Measurements from ENCODE around the gene GDF10.

GDF10 gene

DNA sequence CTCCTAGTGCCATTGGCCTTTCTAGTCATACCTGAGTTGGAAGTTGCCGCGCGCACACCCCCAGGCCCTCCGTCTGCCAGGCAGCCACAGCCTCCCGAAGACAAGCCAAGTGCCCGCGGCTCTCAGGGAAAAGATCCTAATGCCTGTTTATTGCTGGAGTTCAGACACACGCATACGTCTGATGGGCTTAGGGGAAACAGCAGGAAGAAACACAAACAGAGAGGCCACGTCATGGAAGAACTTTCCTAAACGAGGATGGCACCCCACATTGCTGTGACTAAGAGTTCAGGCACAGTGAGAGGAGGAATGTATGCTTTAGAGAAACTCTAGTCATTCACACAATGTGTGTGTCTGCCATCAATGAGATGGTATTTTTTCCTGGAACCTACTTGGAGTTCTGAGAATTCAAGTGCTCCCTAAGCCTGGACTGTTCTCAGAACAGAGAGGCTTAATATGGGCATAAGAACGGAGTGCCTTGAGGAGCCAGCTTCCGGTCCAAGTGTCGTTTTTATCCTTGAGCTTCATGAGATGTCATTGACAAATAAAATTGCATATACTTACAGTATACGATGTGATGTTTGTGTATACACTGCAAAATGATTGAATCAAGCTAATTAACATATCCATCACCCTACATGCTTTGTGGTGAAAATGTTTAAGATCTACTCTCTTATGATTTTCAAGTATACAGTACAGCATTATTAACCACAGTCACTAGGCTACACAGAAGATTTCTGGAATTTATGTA lies 36.6 kb downstream of the GDF10 start:
- DNase-seq: no peak

DNA sequence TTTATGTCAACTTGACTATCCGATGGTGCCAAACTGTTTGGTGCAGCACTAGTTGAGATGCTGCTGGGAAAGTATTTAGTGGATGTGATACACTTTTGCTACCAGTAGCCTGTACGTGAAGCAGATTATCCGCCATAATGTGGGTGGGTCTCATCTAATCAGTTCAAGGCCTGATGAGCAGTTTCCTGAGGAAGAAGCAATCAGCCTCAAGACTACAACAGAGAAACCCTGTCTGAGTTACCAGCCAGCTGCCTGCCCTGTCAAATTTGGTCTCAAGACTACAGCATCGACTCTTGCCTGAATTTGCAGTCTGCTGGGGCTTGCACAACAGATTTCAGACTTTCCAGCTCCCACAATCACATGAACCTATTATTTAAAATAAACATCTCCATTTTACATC lies 37.3 kb downstream of the GDF10 start:
- DNase-seq: no peak

DNA sequence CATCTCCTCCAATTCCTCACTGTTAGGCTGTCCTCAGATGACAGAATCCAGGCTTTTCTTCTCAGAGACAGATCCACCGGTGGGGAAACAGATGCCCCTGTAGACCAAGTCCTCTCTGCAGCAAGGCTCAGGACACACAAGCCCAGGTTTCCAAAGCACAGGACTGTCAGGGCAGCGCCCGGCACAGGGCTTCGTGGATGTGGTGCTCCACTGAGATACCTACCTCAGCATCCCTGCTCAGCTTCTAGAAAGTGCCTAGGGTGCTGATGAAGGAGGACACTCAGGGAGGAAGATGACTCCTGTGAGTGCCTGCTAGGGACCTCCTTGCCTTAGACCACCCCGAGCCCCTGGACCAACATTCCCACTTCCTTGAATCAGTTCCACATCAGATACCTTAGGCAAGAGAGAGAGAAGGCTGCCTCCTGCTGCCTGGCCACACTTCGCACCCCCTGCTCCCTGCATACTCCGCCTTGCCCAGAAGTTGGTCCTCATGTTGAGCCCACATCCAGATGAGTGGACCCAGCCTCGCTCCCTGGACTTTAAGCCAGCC lies 39.3 kb downstream of the GDF10 start:
- DNase-seq: no peak

DNA sequence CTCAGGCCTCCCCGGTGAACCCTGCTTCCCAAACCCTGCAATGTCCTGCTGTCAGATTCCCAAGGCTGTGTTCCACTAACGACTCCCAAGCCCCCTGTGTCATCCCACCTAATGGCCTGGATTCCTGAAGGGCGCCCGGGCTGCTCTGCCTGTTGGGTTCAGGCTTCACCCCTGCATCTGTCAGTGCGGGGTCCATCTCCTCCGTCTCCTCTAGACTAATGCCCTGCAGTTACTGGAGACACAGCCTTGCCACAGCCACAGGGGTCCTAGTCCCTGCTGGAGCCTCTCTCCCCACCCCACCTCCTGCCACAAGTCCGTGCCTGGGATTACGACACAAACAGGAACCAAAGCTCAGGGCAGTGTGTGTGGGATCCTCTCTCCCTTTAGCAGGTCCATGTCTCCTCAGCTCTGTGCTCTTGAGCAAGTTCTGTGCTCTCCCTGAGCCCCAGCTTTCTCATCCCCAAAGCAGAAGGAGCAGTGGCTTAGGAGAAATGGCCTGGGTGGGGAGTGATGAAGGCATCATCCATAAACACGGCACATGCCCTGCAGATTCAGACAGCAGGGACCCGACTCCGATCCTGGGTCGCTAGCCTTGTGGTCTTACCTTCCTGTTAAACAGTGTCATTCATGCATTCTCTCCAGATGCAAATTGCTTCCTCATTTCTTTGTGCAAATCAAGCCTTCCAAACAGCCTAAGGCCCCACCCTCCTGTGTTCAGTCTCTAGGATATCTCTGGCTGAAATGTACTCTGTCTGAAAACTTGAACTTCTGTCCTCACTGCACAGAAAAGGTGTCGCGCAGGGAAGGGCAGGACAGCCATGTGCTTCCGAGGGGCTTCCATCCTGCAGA lies 40.0 kb downstream of the GDF10 start:
- no peak for DNase-seq

DNA sequence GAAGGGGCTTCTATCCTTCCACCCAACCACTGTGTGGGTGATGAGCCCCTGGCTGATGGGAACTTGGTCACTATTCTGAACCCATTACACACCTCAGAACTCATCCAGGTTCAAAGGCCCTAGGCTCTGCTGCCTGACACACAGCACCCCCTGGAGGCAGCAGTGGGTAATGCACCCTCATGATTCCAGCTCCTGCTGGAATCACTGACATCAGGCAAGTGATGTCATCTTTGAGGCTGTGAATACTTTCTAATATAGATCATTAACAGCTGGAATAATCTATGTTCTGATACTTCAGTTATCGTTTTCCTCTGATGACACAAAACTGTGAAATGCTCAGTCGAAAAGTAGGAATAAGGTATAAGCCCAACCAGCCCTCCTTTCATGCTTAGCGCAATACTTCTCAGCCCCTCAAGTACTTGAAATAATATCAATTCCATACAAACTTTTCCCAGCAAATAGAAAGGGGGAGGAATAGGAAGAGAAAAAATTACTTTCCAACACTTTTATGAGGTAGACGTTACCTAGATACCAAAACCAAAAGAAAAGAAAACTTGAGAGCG lies 40.7 kb downstream of the GDF10 start:
- DNase-seq: peak; percentile 78

DNA sequence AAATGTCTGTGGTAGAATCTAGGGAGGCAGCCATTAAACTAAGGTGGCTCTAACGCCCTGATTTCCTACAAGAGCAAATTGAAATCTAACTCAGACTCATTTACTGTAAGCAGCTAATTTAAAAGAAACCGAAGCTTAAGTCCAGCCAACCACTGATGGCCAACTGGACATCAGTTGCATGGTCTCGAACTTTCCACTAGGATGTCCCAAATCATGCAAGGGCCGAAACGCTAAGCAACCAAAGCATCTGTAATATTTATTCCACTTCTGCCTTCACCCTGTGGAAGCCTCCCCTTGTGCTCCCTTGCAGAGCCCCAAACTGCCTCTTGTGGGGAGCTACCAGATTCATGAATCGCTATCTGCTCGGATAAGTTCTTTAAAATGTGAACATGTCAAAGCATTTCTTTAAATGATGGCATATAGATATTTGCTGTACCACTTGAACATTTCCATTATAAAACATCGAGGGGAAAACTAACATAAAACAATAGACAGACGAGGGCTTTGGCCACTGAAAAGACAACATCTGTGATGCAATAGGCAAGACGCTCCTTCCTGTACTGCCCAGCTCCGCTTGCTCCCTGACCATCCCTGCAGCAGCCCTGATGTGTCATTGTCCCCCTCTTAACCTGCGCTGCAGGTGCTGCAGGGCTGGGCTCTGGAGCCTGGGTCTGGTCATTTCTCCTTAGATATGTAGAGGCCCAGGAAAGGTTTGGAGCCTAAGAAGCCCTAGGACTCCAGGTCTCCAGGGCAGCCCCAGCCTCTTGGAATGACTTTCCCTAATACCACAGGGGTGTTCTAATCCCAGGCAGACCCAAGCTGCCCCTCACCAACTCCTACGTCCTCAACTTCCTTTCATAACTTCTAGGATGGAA lies 45.2 kb downstream of the GDF10 start:
- DNase-seq: no peak

DNA sequence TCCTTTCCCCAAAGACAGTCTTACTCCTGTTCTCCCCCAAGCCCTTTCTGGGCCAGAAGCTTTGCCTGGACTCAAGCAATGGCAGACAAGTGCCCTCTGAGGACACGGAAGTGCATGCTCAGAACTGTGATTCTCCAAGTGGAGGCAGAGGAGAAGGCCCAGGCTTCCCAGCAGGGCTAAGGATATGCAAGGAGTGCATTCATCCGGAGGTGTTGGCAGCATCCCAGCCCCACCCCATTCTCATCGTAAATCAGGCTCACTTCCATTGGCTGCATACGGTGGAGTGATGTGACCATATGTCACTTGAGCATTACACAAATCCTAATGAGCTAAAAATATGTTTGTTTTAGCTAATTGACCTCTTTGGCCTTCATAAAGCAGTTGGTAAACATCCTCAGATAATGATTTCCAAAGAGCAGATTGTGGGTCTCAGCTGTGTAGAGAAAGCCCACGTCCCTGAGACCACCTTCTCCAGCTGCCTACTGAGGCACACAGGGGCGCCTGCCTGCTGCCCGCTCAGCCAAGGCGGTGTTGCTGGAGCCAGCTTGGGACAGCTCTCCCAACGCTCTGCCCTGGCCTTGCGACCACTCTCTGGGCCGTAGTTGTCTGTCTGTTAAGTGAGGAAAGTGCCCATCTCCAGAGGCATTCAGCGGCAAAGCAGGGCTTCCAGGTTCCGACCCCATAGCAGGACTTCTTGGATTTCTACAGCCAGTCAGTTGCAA lies 46.7 kb downstream of the GDF10 start:
- DNase-seq: no peak

DNA sequence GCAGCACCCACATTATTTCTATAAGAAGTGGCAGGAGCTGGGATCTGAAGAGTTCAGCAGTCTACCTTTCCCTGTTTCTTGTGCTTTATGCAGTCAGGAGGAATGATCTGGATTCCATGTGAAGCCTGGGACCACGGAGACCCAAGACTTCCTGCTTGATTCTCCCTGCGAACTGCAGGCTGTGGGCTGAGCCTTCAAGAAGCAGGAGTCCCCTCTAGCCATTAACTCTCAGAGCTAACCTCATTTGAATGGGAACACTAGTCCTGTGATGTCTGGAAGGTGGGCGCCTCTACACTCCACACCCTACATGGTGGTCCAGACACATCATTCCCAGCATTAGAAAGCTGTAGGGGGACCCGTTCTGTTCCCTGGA lies 47.3 kb downstream of the GDF10 start:
- no peak for DNase-seq

DNA sequence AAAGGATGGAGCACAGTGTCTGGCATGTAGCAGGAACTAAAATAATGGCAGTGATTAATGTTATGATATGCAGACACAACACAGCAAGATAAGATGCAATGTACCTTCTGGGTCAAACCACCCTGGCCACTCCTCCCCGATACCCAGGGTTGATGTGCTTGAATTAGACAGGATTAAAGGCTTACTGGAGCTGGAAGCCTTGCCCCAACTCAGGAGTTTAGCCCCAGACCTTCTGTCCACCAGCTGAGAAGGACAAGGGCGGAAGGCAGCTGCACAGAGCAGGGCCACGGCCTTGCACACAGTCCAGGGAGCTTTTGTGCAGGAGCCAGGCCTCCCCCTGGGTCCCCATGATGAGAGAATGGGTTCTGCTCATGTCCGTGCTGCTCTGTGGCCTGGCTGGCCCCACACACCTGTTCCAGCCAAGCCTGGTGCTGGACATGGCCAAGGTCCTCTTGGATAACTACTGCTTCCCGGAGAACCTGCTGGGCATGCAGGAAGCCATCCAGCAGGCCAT lies 48.2 kb downstream of the GDF10 start, which contains the start of gene RBP3:
Gene RBP3, plus strand, starts transcription at position 226 of the 514 bp plus-strand sequence. Its CDS starts 122 bp downstream, at position 348.
- no peak for DNase-seq

DNA sequence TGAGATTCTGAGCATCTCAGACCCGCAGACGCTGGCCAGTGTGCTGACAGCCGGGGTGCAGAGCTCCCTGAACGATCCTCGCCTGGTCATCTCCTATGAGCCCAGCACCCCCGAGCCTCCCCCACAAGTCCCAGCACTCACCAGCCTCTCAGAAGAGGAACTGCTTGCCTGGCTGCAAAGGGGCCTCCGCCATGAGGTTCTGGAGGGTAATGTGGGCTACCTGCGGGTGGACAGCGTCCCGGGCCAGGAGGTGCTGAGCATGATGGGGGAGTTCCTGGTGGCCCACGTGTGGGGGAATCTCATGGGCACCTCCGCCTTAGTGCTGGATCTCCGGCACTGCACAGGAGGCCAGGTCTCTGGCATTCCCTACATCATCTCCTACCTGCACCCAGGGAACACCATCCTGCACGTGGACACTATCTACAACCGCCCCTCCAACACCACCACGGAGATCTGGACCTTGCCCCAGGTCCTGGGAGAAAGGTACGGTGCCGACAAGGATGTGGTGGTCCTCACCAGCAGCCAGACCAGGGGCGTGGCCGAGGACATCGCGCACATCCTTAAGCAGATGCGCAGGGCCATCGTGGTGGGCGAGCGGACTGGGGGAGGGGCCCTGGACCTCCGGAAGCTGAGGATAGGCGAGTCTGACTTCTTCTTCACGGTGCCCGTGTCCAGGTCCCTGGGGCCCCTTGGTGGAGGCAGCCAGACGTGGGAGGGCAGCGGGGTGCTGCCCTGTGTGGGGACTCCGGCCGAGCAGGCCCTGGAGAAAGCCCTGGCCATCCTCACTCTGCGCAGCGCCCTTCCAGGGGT lies 48.9 kb downstream of the GDF10 start:
- DNase-seq: peak; percentile 22

DNA sequence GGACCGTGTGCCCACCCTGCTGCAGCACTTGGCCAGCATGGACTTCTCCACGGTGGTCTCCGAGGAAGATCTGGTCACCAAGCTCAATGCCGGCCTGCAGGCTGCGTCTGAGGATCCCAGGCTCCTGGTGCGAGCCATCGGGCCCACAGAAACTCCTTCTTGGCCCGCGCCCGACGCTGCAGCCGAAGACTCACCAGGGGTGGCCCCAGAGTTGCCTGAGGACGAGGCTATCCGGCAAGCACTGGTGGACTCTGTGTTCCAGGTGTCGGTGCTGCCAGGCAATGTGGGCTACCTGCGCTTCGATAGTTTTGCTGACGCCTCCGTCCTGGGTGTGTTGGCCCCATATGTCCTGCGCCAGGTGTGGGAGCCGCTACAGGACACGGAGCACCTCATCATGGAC lies 49.5 kb downstream of the GDF10 start:
- peak; percentile 22 for DNase-seq

DNA sequence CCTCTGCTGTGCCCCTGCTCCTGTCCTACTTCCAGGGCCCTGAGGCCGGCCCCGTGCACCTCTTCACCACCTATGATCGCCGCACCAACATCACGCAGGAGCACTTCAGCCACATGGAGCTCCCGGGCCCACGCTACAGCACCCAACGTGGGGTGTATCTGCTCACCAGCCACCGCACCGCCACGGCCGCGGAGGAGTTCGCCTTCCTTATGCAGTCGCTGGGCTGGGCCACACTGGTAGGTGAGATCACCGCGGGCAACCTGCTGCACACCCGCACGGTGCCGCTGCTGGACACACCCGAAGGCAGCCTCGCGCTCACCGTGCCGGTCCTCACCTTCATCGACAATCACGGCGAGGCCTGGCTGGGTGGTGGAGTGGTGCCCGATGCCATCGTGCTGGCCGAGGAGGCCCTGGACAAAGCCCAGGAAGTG lies 50.0 kb downstream of the GDF10 start:
- DNase-seq: peak; percentile 16

DNA sequence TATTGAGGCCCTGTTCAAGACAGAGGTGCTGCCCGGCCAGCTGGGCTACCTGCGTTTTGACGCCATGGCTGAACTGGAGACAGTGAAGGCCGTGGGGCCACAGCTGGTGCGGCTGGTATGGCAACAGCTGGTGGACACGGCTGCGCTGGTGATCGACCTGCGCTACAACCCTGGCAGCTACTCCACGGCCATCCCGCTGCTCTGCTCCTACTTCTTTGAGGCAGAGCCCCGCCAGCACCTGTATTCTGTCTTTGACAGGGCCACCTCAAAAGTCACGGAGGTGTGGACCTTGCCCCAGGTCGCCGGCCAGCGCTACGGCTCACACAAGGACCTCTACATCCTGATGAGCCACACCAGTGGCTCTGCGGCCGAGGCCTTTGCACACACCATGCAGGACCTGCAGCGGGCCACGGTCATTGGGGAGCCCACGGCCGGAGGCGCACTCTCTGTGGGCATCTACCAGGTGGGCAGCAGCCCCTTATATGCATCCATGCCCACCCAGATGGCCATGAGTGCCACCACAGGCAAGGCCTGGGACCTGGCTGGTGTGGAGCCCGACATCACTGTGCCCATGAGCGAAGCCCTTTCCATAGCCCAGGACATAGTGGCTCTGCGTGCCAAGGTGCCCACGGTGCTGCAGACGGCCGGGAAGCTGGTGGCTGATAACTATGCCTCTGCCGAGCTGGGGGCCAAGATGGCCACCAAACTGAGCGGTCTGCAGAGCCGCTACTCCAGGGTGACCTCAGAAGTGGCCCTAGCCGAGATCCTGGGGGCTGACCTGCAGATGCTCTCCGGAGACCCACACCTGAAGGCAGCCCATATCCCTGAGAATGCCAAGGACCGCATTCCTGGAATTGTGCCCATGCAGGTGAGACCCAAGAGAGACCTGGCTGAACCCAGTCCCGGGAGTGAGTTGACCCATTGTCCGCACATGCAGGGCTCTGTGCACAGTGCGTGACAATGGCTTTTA lies 51.0 kb downstream of the GDF10 start:
- peak; percentile 21 for DNase-seq

DNA sequence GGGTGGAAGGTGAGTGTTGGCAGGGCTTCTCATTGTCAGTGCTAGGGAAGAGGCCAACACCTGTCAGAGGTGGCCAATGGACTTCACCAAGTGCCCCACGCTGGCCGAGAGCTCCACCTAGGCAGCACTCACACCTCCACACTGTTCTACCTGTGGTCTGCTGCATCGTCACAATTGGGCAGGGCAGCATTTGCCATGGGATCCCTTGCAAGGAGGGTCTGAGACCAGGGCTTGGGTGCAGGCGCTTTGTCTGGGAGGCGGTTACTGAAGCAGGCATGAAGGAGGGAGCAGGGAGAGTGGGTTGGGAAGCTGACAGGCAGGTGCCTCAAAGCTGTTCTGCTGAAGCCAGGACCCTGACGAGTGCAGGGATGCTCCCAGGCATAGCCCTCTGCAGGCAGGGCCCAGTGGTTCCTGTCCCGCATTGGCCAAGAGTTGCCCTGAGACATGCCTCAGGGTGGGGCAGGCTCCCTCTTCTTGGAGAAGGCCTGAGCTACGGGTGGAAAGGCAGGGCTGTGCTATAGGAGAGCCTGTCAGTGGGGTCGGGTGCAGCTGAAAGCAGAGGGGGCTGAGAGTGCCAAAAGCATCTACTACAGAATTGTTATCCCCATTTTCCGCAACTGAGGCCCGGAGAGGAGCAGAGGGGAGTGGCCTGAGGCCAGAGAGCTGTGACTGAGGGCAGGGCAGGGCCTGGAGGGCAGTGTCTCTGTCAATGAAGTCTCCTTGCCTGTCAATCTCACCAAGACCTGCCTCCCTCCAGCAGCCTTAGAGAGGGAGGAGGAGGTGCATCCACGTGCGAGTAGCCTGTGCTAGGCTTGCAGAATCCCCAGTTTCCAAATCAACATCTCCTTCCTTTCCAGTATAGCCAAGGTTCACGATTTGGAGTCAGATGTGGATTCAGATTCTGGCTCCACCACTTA lies 52.2 kb downstream of the GDF10 start:
- DNase-seq: peak; percentile 27

DNA sequence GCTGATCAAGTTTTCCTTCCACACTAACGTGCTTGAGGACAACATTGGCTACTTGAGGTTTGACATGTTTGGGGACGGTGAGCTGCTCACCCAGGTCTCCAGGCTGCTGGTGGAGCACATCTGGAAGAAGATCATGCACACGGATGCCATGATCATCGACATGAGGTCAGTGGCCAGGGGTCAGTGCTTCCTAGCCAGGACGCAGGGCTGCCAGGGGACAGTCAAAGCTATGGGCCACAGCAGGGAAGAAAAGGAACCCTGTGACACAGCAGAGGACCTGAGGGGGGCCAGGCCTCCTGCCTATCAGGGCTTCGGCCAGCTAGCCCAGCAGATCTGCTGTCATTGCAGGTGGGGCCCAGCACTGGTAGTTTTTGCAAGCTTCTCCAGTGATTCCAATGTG lies 53.4 kb downstream of the GDF10 start:
- DNase-seq: peak; percentile 11

DNA sequence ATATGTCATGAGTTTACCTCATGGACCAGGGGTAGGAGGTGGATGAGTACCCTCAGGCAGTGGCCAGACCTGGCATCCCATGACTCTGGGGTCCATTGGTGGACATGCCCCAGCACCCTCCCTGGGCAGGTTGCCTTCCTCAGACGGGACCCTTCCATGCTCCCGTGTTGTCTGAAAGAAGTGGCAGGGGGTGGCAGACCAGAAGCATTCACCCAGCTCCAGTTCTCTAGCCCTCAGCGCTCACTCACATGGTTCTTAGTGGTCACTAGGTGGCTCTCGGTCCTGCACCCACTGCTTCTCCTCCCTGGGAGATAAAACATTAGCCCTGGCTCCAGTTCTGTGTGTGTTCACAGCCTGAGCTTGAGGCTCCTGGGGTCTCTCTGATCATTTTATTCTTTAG lies 54.2 kb downstream of the GDF10 start:
- DNase-seq: peak; percentile 17

DNA sequence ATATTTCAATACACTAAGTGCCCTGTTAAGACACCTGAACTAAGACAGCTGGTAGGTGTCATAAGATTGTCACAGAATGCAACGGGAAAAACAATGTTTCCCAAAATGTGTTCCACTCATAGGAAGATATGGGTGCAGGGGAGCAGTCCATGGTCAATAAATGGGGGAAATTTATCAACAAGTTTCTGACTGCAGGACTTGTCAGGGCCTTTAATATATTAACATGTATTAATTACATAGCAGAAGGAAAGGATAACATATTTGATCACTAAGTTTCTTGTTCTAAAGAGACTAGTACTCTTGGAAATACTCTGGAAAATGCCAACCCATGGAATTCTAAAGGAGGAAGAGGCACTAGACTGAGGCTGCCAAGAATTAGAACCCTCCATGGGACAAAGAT lies 54.9 kb downstream of the GDF10 start:
- no peak for DNase-seq

DNA sequence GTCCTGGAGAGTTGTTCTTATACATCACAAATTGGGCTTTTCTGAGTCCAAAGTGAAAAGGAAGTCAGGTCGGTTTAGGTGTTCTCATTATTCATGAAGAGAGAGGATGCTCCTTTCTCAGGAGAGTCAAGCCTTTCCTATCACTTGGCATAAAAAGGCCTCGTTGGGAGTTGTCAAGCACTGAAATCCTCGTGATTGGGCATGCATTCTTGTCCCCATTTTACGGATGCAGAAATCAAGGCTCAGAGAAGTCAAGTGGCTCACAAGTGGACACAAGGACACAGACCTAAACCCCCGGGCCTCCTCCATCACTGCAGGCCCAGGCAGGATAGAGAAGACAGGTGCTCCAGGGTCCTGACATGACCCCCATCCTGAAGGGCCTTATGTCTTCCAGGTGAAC lies 56.7 kb downstream of the GDF10 start:
- no peak for DNase-seq

Measured in activated CD4-positive, CD25-positive, alpha-beta regulatory T cell treated with anti-CD3 and anti-CD28 coated beads, Interleukin-2, amount 50 U/mL, for 72 hours (primary cell).